Measurements from ENCODE around the gene TBC1D22A. TPM values are rescaled to one million over a fixed set of nuclear protein-coding genes. Genes with fewer than 3 reads are reported as not detected.

The TBC1D22A gene
- total RNA-seq, 1 experiment from 2014 or later = 20.9 TPM

DNA sequence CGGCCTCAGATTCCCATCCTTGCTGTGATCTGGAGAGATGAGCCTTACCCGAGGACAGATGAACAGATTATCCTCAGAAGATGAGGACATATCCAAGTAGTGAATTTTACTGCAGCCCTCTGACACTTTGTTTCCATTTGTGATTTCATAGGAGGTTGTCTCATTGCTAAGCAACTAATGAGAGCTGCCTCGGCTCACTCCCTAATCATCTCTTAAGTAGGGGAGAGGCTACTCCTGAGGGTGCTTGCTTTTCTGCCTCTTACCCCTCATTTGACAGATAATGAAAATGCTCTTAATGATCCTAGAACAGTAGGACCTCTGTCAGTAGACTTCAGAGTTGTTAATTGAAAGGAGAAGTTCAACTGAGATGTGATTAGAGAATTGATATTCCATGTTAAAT is 150.9 kb downstream of the TBC1D22A start:
- no peaks in the 10 kb centered on the region for H3K9me2 ChIP-seq (ENCODE audit: insufficient read depth)
- no peak overlapping the region for H3K4me2 ChIP-seq (ENCODE audit: low read length)
- BruUV-seq (replicated peaks) = no TSS peak

DNA sequence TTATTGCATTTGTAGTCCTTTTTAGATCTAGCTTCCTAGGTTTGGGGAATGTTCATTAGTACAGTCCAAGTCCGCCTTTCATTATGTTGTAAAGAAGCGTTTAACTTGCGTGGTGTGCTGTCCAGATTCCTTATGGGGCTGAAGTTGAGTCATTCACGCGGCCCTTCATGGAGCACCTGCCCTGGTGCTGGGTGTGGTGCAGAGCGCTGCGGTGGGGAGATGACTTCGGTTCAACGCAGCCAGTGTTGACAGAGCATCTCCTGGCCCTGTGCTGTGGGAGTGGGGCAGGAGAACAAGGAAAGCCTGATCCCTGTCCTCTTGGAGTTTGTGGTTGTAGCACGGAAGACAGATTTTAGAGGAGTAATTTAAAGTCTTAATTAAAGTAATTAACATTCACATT is 152.0 kb downstream of the TBC1D22A start:
- no peaks in the 10 kb centered on the region for H3K9me3 ChIP-seq (ENCODE audit: control insufficient read depth in 1 of 2, insufficient read depth in 1 of 2, low read depth in 1 of 2, low read length in 2 of 2)
- no peaks in the 10 kb centered on the region for H3K9me2 ChIP-seq (ENCODE audit: insufficient read depth)
- ATAC-seq (no peak), DNase-seq (ENCODE audit: low read depth, low spot score) (no peak)
- intact Hi-C loops (cut with micrococcal nuclease) = no loop called here
- no peak overlapping the region for H2AFZ ChIP-seq (ENCODE audit: low read depth, low read length, poor library complexity, severe bottlenecking)
- H3K36me3 ChIP-seq (ENCODE audit: control insufficient read depth in 1 of 2, insufficient read depth in 2 of 2, low read length in 2 of 2) = 0 out of 4 replicates have a peak, but pooled peaks cover 0 to 5% of the 10 kb centered on the region in 2 experiments
- no peaks in the 10 kb centered on the region for H3K27me3 ChIP-seq (ENCODE audit: insufficient read depth, low read length)
- no peak overlapping the region for H3K27ac ChIP-seq (ENCODE audit: low read depth, low read length)
- BruUV-seq (replicated peaks) = no TSS peak
- POLR2A ChIA-PET = no interaction called here
- no peaks in the 10 kb centered on the region for H3K4me1 ChIP-seq (ENCODE audit: control insufficient read depth in 1 of 2, insufficient read depth in 2 of 2, low read length in 2 of 2)
- no peaks in the 10 kb centered on the region for H3K79me2 ChIP-seq (ENCODE audit: insufficient read depth, low read length)
- TF ChIP-seq POLR2A (IDR thresholded peaks at IDR 0.05; ENCODE audit: borderline replicate concordance, extremely low read depth, insufficient read depth, insufficient read length) = no peak
- TF ChIP-seq CBX3 (IDR thresholded peaks at IDR 0.05; ENCODE audit: low read depth) = no peak
- no peak for TF ChIP-seq RAD21 (IDR thresholded peaks at IDR 0.05; ENCODE audit: low read depth)
- TF ChIP-seq ZFX (IDR thresholded peaks at IDR 0.05) = no peak
- TF ChIP-seq YY1 (IDR thresholded peaks at IDR 0.05; ENCODE audit: extremely low read depth, insufficient replicate concordance, low read depth, low read length) = no peak
- TF ChIP-seq ZNF274 (IDR thresholded peaks at IDR 0.05; ENCODE audit: low read depth, low read length) = no peak
- TF ChIP-seq FOSL1 (IDR thresholded peaks at IDR 0.05; ENCODE audit: low read depth) = no peak
- no peak for TF ChIP-seq JUND (IDR thresholded peaks at IDR 0.05)
- no peak for TF ChIP-seq EGR1 (IDR thresholded peaks at IDR 0.05; ENCODE audit: low read depth)
- TF ChIP-seq SP1 (IDR thresholded peaks at IDR 0.05; ENCODE audit: low read depth) = no peak
- H3K4me2 ChIP-seq (ENCODE audit: low read length) = no peak overlapping the region
- no peak overlapping the region for H3K4me3 ChIP-seq (replicated peaks in 1 of 2; ENCODE audit: low read depth in 1 of 2, low read length in 2 of 2)
- H4K20me1 ChIP-seq (ENCODE audit: insufficient read depth) = no peaks in the 10 kb centered on the region
- CTCF ChIA-PET = no interaction called here
- no peak overlapping the region for H3K9ac ChIP-seq (ENCODE audit: low read length)
- RAD21 ChIA-PET (ENCODE audit: low non-redundant PET in 1 of 2, low total read pairs in 2 of 2, uncharacterized antibody in 2 of 2, unreplicated experiment in 2 of 2) = no interaction called here

More for the DNA sequence above, 150.9 kb downstream of the TBC1D22A start:
- Histone ChIP-seq H3K4me3 (replicated peaks in 1 of 2; ENCODE audit: low read depth in 1 of 2, low read length in 2 of 2) (no peak overlapping the region), H3K9ac (ENCODE audit: low read length) (no peak overlapping the region), H3K4me1 (ENCODE audit: control insufficient read depth in 1 of 2, insufficient read depth in 2 of 2, low read length in 2 of 2) (no peaks in the 10 kb centered on the region), H3K79me2 (ENCODE audit: insufficient read depth, low read length) (no peaks in the 10 kb centered on the region), H3K36me3 (ENCODE audit: control insufficient read depth in 1 of 2, insufficient read depth in 2 of 2, low read length in 2 of 2) (0 out of 4 replicates have a peak, but pooled peaks cover 0 to 5% of the 10 kb centered on the region in 2 experiments), H3K27ac (ENCODE audit: low read depth, low read length) (no peak overlapping the region), H2AFZ (ENCODE audit: low read depth, low read length, poor library complexity, severe bottlenecking) (no peak overlapping the region), H3K27me3 (ENCODE audit: insufficient read depth, low read length) (no peaks in the 10 kb centered on the region), H3K9me3 (ENCODE audit: control insufficient read depth in 1 of 2, insufficient read depth in 1 of 2, low read depth in 1 of 2, low read length in 2 of 2) (no peaks in the 10 kb centered on the region), H4K20me1 (ENCODE audit: insufficient read depth) (no peaks in the 10 kb centered on the region)
- DNase-seq (ENCODE audit: low read depth, low spot score) (no peak), ATAC-seq (no peak)
- POLR2A ChIA-PET = no interaction called here
- intact Hi-C loops (cut with micrococcal nuclease) = no loop called here
- TF ChIP-seq EZH2 (IDR thresholded peaks at IDR 0.05) (no peak), JUND (IDR thresholded peaks at IDR 0.05) (no peak), SIN3A (IDR thresholded peaks at IDR 0.05; ENCODE audit: low read depth) (no peak)
- CTCF ChIA-PET = no interaction called here
- RAD21 ChIA-PET (ENCODE audit: low non-redundant PET in 1 of 2, low total read pairs in 2 of 2, uncharacterized antibody in 2 of 2, unreplicated experiment in 2 of 2) = no interaction called here
